Lower leg skin (tissue), 3 donors: Measurements from ENCODE around the gene CADM3.

ENCODE experiments used
- POLR2A ChIP-seq, 2 donors: fragments of 450-650 bp; IDR thresholded peaks; one replicate each; pipeline ENCODE4 v1.6.1; 2016 to 2017; ENCODE audit warnings: antibody characterized with exemption in 2 of 2, mild to moderate bottlenecking in 1 of 2, moderate library complexity in 1 of 2
- TF ChIP-seq, protein P1 (sequence below), 3 donors: fragments of 450-650 bp; IDR thresholded peaks; one replicate each; pipeline ENCODE4 v1.5.1; 2016; ENCODE audit warnings: antibody characterized with exemption in 3 of 3, mild to moderate bottlenecking in 3 of 3, moderate library complexity in 2 of 3

DNA sequence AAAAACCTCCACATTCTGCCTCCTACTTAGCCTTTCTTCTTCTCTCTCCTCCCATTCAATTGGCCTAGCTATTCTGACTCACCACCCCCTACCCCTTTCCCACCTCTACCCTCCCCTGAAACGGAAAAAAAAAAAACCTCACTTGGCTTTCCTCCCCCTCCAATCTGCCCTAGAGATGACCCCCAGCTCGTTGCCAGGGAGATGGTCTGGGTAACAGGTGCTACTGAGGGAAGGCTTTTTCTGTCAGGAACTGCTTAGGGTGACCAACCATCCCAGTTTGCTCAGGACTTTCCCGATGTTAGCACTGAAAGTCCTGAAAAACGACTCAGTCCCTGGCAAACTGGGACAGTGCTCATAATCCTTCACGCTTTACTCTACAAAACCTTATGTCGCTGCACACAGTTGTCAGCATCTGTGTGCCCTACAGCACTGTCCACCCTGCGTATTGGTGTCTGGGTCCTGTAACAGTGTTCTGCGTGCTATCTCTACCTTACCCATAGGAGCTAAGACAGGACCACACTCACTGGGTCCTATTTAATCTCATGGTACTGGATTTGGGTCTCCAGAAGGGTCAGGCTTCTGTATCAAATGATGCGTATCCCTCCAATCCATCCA, 7.7 kb upstream of the CADM3 start:
- TF ChIP-seq POLR2A (IDR thresholded peaks at IDR 0.05) = no peak
- TF ChIP-seq, protein P1, sequence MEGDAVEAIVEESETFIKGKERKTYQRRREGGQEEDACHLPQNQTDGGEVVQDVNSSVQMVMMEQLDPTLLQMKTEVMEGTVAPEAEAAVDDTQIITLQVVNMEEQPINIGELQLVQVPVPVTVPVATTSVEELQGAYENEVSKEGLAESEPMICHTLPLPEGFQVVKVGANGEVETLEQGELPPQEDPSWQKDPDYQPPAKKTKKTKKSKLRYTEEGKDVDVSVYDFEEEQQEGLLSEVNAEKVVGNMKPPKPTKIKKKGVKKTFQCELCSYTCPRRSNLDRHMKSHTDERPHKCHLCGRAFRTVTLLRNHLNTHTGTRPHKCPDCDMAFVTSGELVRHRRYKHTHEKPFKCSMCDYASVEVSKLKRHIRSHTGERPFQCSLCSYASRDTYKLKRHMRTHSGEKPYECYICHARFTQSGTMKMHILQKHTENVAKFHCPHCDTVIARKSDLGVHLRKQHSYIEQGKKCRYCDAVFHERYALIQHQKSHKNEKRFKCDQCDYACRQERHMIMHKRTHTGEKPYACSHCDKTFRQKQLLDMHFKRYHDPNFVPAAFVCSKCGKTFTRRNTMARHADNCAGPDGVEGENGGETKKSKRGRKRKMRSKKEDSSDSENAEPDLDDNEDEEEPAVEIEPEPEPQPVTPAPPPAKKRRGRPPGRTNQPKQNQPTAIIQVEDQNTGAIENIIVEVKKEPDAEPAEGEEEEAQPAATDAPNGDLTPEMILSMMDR (IDR thresholded peaks at IDR 0.05) = no peak
